Endodermal cell (in vitro differentiated cells): ENCODE results near the gene ELAVL1. TPM values are rescaled to one million over a fixed set of nuclear protein-coding genes. Genes with fewer than 3 reads are reported as not detected.

Experiments
- DNase-seq: peaks from one replicate; pipeline ENCODE4 v3.0.0-alpha.2; 2017
- H3K27ac ChIP-seq: 2 replicates; pipeline ENCODE4 v1.5.1; 2013; ENCODE audit warnings: mild to moderate bottlenecking, low read depth, low read length, moderate library complexity
- H3K27me3 ChIP-seq: 2 replicates; pipeline ENCODE4 v1.6.1; 2013; ENCODE audit warnings: mild to moderate bottlenecking, low read length, moderate library complexity; ENCODE audit not compliant: insufficient read depth, control insufficient read depth, poor library complexity, severe bottlenecking
- H3K36me3 ChIP-seq: 2 replicates; pipeline ENCODE4 v1.7.0; 2013; ENCODE audit warnings: mild to moderate bottlenecking, low read length, moderate library complexity; ENCODE audit not compliant: control insufficient read depth, insufficient read depth
- H3K4me1 ChIP-seq: one replicate; pipeline ENCODE4 v1.7.0; 2013; ENCODE audit warnings: low read length; ENCODE audit not compliant: control insufficient read depth, insufficient read depth
- H3K4me3 ChIP-seq: 2 replicates; pipeline ENCODE4 v1.5.1; 2013; ENCODE audit warnings: mild to moderate bottlenecking, low read length, moderate library complexity
- H3K9ac ChIP-seq: 2 replicates; pipeline ENCODE4 v1.6.1; 2013; ENCODE audit warnings: mild to moderate bottlenecking, low read length, moderate library complexity; ENCODE audit not compliant: poor library complexity, severe bottlenecking; ENCODE audit errors: extremely low read depth
- H3K9me3 ChIP-seq: 2 replicates; pipeline ENCODE4 v1.6.1; 2013; ENCODE audit warnings: mild to moderate bottlenecking, low read length, moderate library complexity; ENCODE audit not compliant: control insufficient read depth
- H3K27ac Mint-ChIP-seq: 2 replicates; pipeline ENCODE4 v1.8.0; 2020; ENCODE audit warnings: mixed read lengths
- H3K27me3 Mint-ChIP-seq: 2 replicates; pipeline ENCODE4 v1.8.0; 2021; ENCODE audit warnings: mild to moderate bottlenecking, mixed read lengths; ENCODE audit not compliant: insufficient read depth
- H3K36me3 Mint-ChIP-seq: 2 replicates; pipeline ENCODE4 v1.8.0; 2020; ENCODE audit warnings: low read depth, mixed read lengths
- H3K4me1 Mint-ChIP-seq: 2 replicates; pipeline ENCODE4 v1.8.0; 2020; ENCODE audit warnings: mixed read lengths
- H3K4me3 Mint-ChIP-seq: 2 replicates; pipeline ENCODE4 v1.8.0; 2020; ENCODE audit warnings: mild to moderate bottlenecking, moderate library complexity, mixed read lengths
- H3K9me3 Mint-ChIP-seq: 2 replicates; pipeline ENCODE4 v1.8.0; 2020; ENCODE audit warnings: mild to moderate bottlenecking, mixed read lengths
- WGBS, 2 experiments: methylation state at CpG; one replicate each; pipeline versions ENCODE4 v1.1.5 to v1.1.7; 2013; ENCODE audit warnings: missing lambda C conversion rate in 2 of 2, mixed read lengths in 1 of 2; ENCODE audit not compliant: insufficient coverage in 1 of 2, insufficient read length in 1 of 2; 5-methylcytosine and 5-hydroxymethylcytosine counted together
- total RNA-seq, 2 donors: library from RNA; stranded (reverse); fragmentation: NEBNext Ultra II Directional in 1 of 2; extraction: Animal tissue kit (Norgen Biotek cat#: 25700) in 1 of 2; gene quantifications; 2 replicates in 1 of 2; 3 replicates in 1 of 2; pipeline ENCODE4 v1.2.1, GENCODE V29; 2021
- TF ChIP-seq, protein P1 (sequence below): fragments of 200-600 bp; sonication (generic); conservative IDR thresholded peaks from 2 replicates; pipeline ENCODE4 v1.5.0; 2021; ENCODE audit warnings: antibody characterized with exemption, mild to moderate bottlenecking

Gene ELAVL1
- total RNA-seq, 2 donors from 2014 or later = 123 to 149 TPM

DNA sequence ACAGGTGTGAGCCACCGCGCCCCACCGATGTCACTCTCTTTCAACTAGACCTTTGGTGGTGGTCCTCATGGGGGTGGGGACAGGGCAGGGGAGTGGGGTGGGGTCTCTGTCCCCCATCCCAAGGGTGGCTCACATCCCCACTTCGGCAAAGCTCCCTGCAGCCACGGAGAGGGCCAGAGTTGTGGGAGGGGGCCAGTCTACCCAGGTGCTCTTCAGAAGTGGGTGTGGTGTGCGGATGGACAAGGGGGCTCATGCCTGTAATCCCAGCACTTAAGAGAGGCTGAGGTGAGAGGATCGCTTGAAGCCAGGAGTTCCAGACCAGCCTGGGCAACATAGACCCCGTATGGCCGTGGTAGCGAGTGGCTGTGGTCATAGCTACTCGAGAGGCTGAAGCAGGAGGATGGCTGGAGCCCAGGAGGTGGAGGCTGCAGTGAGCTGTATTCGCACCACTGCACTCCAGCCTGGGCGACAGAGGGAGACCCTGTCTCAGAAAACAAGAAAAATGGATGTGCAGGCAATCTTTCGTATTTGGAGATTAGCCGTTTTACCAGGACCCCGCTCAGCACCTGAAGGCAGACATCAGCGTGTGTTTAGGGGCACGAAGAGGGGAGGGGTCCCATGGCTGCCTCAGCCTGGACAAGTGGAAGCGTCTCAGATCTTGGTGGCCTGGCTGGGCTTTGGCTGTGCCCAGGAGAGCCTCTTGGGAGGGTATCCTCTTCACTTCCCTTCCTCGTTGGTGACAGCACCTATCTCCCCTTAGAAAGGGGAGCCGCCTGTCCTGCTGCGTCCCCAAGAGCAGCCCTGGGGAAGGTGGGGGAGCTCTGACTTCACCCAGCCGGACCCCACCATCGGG lies 90.0 kb downstream of the ELAVL1 start:
- 70 to 76% methylated on average over 21 to 24 of the region's 24 CpGs for WGBS, 2 experiments
- no peak overlapping the region for H3K4me3 ChIP-seq

DNA sequence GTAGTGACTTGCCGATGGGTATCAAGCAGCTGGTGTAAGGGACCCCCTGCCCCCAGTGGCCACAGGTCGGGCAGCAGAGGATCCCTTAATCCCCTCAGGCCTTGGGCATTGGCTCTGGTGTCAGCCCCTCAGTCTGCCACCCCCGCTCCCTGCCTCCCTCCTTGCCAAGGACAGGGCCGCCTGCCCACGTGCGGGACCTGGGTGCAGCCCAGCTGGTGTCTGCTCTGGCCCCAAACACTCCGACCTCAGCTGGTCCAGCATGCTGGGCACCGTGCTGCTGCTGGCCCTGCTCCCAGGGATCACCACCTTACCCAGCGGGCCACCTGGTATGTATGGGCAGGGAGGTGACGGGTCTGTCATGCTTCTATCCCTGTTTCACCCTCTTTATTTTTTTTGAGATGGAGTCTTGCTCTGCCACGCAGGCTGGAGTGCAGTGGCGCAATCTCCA lies 90.8 kb downstream of the ELAVL1 start, which contains the start of gene TGFBR3L:
Gene TGFBR3L (plus strand): TSS at position 233 of the 448 bp plus-strand sequence.
- Histone ChIP-seq H3K4me1 (no peaks in the 10 kb centered on the region), H3K9me3 (no peaks in the 10 kb centered on the region), H3K36me3 (peaks cover 15% of the 10 kb centered on the region), H3K27ac (no peak within 1 kb of the TSS), H3K4me3 (no peak within 1 kb of the TSS), H3K27me3 (peaks cover 44% of the 10 kb centered on the region), H3K9ac (no peak within 1 kb of the TSS)
- 88 to 94% methylated on average over 10 to 12 of the region's 12 CpGs for WGBS, 2 experiments
- Mint-ChIP-seq H3K9me3 (no peaks in the 10 kb centered on the region), H3K27me3 (peaks cover 47% of the 10 kb centered on the region), H3K4me3 (peak within 1 kb of the TSS; percentile 53), H3K36me3 (peaks cover 17% of the 10 kb centered on the region), H3K27ac (no peak within 1 kb of the TSS), H3K4me1 (peaks cover 3% of the 10 kb centered on the region)
- TF ChIP-seq, protein P1, sequence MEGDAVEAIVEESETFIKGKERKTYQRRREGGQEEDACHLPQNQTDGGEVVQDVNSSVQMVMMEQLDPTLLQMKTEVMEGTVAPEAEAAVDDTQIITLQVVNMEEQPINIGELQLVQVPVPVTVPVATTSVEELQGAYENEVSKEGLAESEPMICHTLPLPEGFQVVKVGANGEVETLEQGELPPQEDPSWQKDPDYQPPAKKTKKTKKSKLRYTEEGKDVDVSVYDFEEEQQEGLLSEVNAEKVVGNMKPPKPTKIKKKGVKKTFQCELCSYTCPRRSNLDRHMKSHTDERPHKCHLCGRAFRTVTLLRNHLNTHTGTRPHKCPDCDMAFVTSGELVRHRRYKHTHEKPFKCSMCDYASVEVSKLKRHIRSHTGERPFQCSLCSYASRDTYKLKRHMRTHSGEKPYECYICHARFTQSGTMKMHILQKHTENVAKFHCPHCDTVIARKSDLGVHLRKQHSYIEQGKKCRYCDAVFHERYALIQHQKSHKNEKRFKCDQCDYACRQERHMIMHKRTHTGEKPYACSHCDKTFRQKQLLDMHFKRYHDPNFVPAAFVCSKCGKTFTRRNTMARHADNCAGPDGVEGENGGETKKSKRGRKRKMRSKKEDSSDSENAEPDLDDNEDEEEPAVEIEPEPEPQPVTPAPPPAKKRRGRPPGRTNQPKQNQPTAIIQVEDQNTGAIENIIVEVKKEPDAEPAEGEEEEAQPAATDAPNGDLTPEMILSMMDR = no peak
- DNase-seq = no peak

More for the DNA sequence above, 90.0 kb downstream of the ELAVL1 start:
- Mint-ChIP-seq H3K27ac (no peak overlapping the region), H3K4me3 (peak overlapping the region; percentile 53), H3K4me1 (peaks cover 6% of the 10 kb centered on the region), H3K9me3 (no peaks in the 10 kb centered on the region), H3K36me3 (peaks cover 16% of the 10 kb centered on the region), H3K27me3 (peaks cover 49% of the 10 kb centered on the region)
- no peak overlapping the region for H3K27ac ChIP-seq
- no peaks in the 10 kb centered on the region for H3K9me3 ChIP-seq
- H3K4me1 ChIP-seq = no peaks in the 10 kb centered on the region
- DNase-seq = no peak
- TF ChIP-seq, protein P1 = no peak
- H3K27me3 ChIP-seq = peaks cover 44% of the 10 kb centered on the region
- H3K9ac ChIP-seq = no peak overlapping the region
- H3K36me3 ChIP-seq = peaks cover 11% of the 10 kb centered on the region

DNA sequence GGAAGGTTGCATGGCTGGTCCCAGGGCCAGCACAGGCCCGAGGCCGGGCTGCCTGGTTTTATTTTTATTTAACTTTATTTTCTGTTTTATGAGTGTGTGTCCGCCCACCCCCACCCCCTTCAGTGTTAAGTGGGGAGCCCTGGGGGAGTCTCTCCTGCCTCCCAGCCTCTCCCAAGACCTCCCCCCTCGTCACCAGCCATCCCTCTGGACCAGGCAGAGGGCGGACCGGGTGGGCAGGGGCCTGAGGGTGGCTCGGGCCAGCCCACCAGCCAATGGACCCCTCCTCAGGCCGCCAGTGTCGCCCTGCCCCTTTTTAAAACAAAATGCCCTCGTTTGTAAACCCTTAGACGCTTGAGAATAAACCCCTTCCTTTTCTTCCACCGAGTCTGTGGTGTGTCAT lies 91.3 kb downstream of the ELAVL1 start:
- Mint-ChIP-seq H3K4me1 (peaks cover 2% of the 10 kb centered on the region), H3K36me3 (peaks cover 17% of the 10 kb centered on the region), H3K27me3 (peaks cover 45% of the 10 kb centered on the region), H3K9me3 (no peaks in the 10 kb centered on the region), H3K27ac (no peak overlapping the region), H3K4me3 (no peak overlapping the region)
- Histone ChIP-seq H3K27ac (no peak overlapping the region), H3K4me1 (no peaks in the 10 kb centered on the region), H3K36me3 (peaks cover 15% of the 10 kb centered on the region), H3K4me3 (no peak overlapping the region), H3K9me3 (no peaks in the 10 kb centered on the region), H3K9ac (no peak overlapping the region), H3K27me3 (peaks cover 43% of the 10 kb centered on the region)
- TF ChIP-seq, protein P1 = no peak
- DNase-seq = no peak
- WGBS, 2 experiments = 84% methylated on average over 9 of the region's 12 CpGs; no CpG with 5 or more reads in 1 of the 2 experiments
